Ureter (tissue), 1 donor: ENCODE data around the gene HADH. TPM values are rescaled to one million over a fixed set of nuclear protein-coding genes. Genes with fewer than 3 reads are reported as not detected.
"Not testable (repeated sequence)": the region's sequence is repeated elsewhere in the genome, so short reads cannot be mapped to it uniquely, and the experiment has no call there.

Experiments
- DNase-seq: peaks from one replicate; pipeline ENCODE4 v3.0.0-alpha.2; 2020; ENCODE audit warnings: low spot score
- total RNA-seq: library from RNA; stranded (reverse); gene quantifications from one replicate; pipeline ENCODE4 v1.2.4, GENCODE V29; 2023
- donor health status: DM: yes; HTN: yes; CAD: no.

Gene HADH
- total RNA-seq, 1 donor from 2014 or later, result 62.7 TPM

DNA sequence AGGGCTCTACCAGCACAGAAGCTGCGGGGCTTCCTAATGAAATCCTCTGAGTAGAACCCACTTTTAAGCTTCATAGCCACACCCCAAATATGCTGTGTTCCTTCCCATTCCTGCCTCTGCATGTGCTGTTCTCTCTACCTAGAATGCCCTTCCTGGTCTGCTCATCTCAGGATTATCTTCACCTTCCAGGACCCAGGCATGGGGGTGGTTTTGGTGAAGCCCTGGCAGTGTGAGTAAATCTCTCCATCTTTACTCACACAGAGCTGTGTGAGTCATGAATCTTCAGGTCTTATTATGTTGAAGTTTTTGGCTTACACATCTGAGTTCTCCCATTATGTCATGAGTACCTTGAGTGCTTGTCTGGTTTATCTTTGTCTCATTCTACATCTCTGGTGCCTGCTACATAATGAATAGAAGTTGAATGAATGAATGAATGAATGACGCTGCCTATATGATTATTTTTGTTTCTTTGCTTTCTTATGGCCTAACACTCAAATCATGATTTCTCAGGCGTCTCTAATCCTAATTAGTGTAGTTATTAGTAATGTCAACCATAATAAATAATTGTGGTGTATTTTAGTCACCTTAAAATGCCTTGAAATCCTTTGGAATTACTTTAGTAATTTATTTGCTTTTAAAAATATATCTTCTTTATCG lies 41.9 kb downstream of the HADH start:
- DNase-seq, result no peak

- DNase-seq, result no peak
Observed at GRCh38 chr4:108033348-108033747, 43.7 kb downstream of the HADH start.

- DNase-seq, result no peak
Observed at GRCh38 chr4:108034565-108034964, 44.9 kb downstream of the HADH start.

GRCh38 chr4:108035691-108036090 lies 46.0 kb downstream of the HADH start:
- no peak for DNase-seq

GRCh38 chr4:108036213-108036612 lies 46.5 kb downstream of the HADH start:
- no peak for DNase-seq

GRCh38 chr4:108037884-108038283 lies 48.2 kb downstream of the HADH start:
- DNase-seq, result no peak

- no peak for DNase-seq
Observed at GRCh38 chr4:108042927-108043326, 53.2 kb downstream of the HADH start.

- no peak for DNase-seq
Observed at GRCh38 chr4:108043526-108043925, 53.8 kb downstream of the HADH start.

- DNase-seq, result no peak
Observed at GRCh38 chr4:108044951-108045686, 55.4 kb downstream of the HADH start.

- peak; percentile 53 for DNase-seq
Observed at GRCh38 chr4:108045687-108046024, 56.0 kb downstream of the HADH start.

GRCh38 chr4:108047199-108047598 lies 57.5 kb downstream of the HADH start:
- DNase-seq, result no peak

GRCh38 chr4:108048157-108048556 lies 58.5 kb downstream of the HADH start:
- no peak for DNase-seq

DNA sequence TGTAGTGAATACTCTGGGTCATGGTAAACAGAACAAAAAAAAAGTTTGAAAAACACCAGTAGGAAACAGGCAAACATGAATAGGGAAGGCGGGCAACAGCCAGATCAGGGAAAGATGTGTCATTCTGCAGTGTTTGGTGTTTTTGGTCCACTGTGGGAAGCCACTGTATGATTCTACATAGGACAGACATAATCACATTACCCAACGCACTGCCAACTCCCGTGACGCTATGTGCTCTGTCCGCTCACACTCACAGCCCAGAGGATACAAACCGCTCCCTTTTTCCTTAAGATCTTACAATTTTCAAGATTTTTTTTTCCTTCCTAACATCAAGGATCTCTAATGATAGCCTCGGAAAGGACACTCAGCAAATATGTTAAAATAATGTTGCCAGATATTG lies 59.3 kb downstream of the HADH start:
- no peak for DNase-seq

DNA sequence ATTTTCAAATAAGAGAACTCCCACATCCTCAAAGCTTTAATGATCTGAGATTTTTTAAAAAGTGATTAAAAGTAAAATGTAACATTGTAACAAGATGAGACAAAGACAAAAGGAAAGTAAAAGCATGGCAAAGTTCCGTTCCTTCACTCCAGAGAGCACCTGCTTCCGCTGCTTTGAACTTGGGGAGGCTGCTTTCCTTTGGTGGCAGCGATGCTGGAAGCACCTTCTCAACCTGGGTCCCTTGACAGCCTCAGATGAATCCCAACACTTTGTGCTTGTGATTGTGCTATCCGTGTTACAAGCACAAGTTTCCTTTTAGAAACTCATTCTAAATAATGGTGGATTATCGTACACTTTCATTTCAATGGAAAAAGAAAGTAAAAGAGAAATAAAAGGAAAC lies 59.7 kb downstream of the HADH start:
- DNase-seq, result no peak

- DNase-seq, result not testable (repeated sequence)
Observed at GRCh38 chr4:108050166-108051111, 60.8 kb downstream of the HADH start.

- no peak for DNase-seq
Observed at GRCh38 chr4:108051343-108051742, 61.7 kb downstream of the HADH start.

DNA sequence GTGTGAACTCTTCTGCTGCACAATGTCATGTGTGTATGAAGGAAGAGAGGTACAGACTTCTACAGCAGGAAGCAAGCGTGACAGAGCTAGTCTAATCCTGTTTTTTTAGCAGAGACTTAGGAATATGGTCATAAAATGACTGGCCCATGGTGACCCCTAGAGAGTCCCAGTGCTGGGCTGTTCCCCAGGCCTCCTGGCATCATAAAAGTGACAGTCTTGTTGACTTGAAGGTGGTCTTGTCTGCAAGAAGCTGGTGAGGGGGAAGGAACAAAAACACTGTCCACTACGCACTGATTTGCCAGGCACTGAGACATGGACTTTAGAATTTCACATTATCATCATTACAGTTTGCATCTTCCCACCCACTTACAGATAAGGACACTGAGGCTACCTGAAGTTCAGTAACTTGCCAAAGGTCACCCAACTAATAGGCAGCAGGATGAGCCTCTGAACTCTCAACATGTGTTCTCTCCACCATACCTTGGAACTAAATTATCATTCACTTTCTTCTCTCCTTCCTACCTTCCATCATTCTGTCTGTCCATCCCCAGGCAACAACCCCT lies 63.0 kb downstream of the HADH start:
- DNase-seq, result no peak

GRCh38 chr4:108053251-108053711 lies 63.6 kb downstream of the HADH start:
- DNase-seq, result no peak

GRCh38 chr4:108054025-108054638 lies 64.4 kb downstream of the HADH start:
- no peak for DNase-seq

DNA sequence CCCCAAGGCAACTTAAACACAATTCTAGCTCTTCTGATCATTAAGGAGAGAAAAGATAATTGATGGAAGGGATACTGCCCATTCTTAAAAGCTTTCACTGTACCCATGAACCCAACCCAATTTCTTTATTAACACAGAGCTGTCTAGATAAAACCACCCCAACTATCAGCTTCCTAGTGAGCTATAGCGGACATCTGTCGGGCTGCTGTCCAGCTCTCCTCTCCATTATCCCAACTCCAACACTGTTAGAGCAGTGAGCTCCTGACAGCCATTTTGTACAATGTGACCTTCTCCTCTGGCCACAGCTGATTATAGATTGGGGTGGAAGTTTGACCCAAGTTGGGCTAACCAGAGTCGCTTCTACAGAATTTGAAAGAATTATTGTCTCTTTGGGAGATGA lies 66.1 kb downstream of the HADH start:
- no peak for DNase-seq

DNA sequence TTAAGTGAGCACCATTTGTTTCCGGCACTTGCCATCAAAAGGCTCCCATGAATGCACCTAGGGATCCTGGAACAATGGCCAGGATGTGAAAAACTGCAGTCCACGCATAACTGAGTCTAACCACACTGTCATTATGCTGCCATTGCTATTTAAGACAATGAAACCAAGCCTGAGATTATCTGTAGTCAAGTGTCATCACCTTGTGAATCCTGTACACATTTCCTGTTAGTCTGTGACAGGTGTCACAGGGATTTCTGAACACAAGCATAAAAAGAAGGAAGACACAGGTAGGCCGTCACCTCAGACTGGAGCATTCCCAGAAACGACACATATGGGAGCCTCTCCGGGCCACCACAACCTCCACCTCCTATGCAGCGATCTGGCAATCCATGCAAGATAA lies 66.7 kb downstream of the HADH start:
- DNase-seq, result no peak
